Liver (tissue), 3 donors: ENCODE results near the gene GLIS1.

Experiments used
- ATF3 ChIP-seq: IDR thresholded peaks from 2 replicates; pipeline ENCODE4 v1.6.1; 2016; ENCODE audit warnings: antibody characterized with exemption
- EGR1 ChIP-seq, 2 donors: IDR thresholded peaks; 2 replicates each; pipeline ENCODE4 v1.6.1; 2016 to 2018; ENCODE audit warnings: antibody characterized with exemption in 2 of 2, low read depth in 2 of 2
- FOXA1 ChIP-seq: IDR thresholded peaks from 2 replicates; pipeline ENCODE4 v1.6.1; 2016; ENCODE audit warnings: antibody characterized with exemption
- GABPA ChIP-seq, 2 donors: IDR thresholded peaks in 1 of 2; conservative IDR thresholded peaks in 1 of 2; 2 replicates each; pipeline ENCODE4 v1.6.1; 2016; ENCODE audit warnings: antibody characterized with exemption in 2 of 2, mild to moderate bottlenecking in 1 of 2, moderate library complexity in 1 of 2
- RAD21 ChIP-seq, 2 donors: IDR thresholded peaks; 2 replicates each; pipeline ENCODE4 v1.6.1; 2016; ENCODE audit warnings: antibody characterized with exemption in 2 of 2, mild to moderate bottlenecking in 2 of 2
- TAF1 ChIP-seq: conservative IDR thresholded peaks from 2 replicates; pipeline ENCODE4 v1.6.1; 2016; ENCODE audit warnings: antibody characterized with exemption, mild to moderate bottlenecking
- YY1 ChIP-seq: IDR thresholded peaks from 2 replicates; pipeline ENCODE4 v1.6.1; 2016; ENCODE audit warnings: antibody characterized with exemption, mild to moderate bottlenecking
- TF ChIP-seq, protein P1 (sequence below): fragments of 150-350 bp; IDR thresholded peaks from 2 replicates; pipeline ENCODE4 v1.5.1; 2017; ENCODE audit warnings: improper control_type of control experiment, low read depth, low read length; ENCODE audit not compliant: missing input control
- TF ChIP-seq, protein P2 (sequence below): IDR thresholded peaks from 2 replicates; pipeline ENCODE4 v1.6.1; 2016; ENCODE audit warnings: antibody characterized with exemption
- TF ChIP-seq, protein P3 (sequence below): IDR thresholded peaks from 2 replicates; pipeline ENCODE4 v1.6.1; 2016; ENCODE audit warnings: antibody characterized with exemption, mild to moderate bottlenecking
- donor health status: healthy.
- donor health status: healthy.

DNA sequence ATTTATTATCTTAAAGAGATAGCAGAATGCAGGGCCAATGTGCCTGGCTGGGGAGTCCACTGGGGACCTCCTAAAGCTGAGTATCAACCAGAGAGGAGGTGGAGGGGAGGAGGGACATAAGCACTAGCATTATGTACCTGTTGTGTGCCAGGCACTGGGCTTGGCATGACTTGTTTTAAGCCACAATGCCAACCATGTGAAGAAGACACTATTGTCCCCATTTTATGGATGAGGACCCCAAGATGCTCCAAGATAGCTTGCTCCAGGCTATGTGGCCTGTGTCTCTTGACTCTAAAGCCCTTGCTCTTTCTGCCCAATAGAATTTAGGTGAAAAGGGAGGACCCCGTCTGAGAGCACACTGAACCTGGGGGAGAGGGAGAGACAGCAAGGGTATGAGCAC lies 111.3 kb downstream of the GLIS1 start:
- TF ChIP-seq TAF1 = no peak
- no peak for TF ChIP-seq ATF3
- TF ChIP-seq, protein P1, sequence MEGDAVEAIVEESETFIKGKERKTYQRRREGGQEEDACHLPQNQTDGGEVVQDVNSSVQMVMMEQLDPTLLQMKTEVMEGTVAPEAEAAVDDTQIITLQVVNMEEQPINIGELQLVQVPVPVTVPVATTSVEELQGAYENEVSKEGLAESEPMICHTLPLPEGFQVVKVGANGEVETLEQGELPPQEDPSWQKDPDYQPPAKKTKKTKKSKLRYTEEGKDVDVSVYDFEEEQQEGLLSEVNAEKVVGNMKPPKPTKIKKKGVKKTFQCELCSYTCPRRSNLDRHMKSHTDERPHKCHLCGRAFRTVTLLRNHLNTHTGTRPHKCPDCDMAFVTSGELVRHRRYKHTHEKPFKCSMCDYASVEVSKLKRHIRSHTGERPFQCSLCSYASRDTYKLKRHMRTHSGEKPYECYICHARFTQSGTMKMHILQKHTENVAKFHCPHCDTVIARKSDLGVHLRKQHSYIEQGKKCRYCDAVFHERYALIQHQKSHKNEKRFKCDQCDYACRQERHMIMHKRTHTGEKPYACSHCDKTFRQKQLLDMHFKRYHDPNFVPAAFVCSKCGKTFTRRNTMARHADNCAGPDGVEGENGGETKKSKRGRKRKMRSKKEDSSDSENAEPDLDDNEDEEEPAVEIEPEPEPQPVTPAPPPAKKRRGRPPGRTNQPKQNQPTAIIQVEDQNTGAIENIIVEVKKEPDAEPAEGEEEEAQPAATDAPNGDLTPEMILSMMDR = no peak
- no peak for TF ChIP-seq RAD21 (IDR thresholded peaks at IDR 0.05)
- TF ChIP-seq FOXA1 = no peak
- TF ChIP-seq GABPA (IDR thresholded peaks at IDR 0.05 in 1 of 2, conservative IDR thresholded peaks at IDR 0.05 in 1 of 2) = no peak
- TF ChIP-seq, protein P2, sequence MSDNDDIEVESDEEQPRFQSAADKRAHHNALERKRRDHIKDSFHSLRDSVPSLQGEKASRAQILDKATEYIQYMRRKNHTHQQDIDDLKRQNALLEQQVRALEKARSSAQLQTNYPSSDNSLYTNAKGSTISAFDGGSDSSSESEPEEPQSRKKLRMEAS = no peak
- TF ChIP-seq, protein P3, sequence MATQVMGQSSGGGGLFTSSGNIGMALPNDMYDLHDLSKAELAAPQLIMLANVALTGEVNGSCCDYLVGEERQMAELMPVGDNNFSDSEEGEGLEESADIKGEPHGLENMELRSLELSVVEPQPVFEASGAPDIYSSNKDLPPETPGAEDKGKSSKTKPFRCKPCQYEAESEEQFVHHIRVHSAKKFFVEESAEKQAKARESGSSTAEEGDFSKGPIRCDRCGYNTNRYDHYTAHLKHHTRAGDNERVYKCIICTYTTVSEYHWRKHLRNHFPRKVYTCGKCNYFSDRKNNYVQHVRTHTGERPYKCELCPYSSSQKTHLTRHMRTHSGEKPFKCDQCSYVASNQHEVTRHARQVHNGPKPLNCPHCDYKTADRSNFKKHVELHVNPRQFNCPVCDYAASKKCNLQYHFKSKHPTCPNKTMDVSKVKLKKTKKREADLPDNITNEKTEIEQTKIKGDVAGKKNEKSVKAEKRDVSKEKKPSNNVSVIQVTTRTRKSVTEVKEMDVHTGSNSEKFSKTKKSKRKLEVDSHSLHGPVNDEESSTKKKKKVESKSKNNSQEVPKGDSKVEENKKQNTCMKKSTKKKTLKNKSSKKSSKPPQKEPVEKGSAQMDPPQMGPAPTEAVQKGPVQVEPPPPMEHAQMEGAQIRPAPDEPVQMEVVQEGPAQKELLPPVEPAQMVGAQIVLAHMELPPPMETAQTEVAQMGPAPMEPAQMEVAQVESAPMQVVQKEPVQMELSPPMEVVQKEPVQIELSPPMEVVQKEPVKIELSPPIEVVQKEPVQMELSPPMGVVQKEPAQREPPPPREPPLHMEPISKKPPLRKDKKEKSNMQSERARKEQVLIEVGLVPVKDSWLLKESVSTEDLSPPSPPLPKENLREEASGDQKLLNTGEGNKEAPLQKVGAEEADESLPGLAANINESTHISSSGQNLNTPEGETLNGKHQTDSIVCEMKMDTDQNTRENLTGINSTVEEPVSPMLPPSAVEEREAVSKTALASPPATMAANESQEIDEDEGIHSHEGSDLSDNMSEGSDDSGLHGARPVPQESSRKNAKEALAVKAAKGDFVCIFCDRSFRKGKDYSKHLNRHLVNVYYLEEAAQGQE = no peak
- TF ChIP-seq EGR1 (IDR thresholded peaks at IDR 0.05; ENCODE audit: low read depth in 2 of 2) = no peak
- TF ChIP-seq YY1 = no peak
